ENCODE data around the gene B9D2.
"Not testable (repeated sequence)": the region's sequence is repeated elsewhere in the genome, so short reads cannot be mapped to it uniquely, and the experiment has no call there.

The B9D2 gene

DNA sequence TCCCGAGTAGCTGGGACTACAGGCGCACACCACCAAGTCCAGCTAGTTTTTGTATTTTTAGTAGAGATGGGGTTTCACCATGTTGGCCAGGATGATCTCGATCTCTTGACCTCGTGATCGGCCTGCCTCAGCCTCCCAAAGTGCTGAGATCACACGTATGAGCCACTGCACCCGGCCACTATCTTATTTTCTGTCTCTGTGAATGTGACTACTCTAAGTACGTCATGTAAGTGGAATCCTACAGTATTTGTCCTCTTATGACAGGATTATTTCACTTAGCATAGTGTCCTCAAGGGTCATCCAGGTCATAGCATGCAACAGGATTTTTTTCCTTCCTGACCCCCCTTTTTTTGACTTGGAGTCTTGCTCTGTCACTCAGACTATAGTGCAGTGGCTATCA is 7.6 kb upstream of the B9D2 start:
- H3K36me3 Mint-ChIP-seq, result no peaks in the 10 kb centered on the region
- peaks cover 25% of the 10 kb centered on the region for H3K4me1 Mint-ChIP-seq
- H3K27me3 Mint-ChIP-seq, result no peaks in the 10 kb centered on the region
- no peaks in the 10 kb centered on the region for H3K9me3 Mint-ChIP-seq
- ATAC-seq, result no peak
- H3K4me3 Mint-ChIP-seq, result no peak overlapping the region
- peak overlapping the region; percentile 23 for H3K27ac Mint-ChIP-seq

DNA sequence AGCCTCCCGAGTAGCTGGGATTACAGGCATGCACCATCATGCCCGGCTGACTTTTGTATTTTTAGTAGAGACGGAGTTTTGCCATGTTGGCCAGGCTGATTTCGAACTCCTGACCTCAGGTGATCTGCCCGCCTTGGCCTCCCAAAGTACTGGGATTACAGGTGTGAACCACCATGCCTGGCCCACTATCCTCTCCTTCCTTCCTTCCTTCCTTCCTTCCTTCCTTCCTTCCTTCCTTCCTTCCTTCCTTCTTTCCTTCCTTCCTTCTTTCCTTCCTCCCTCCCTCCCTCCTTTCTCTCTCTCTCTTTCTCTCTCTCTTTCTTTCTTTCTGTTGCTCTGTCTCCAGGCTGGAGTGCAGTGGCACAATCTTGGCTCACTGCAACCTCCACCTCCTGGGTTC is 7.2 kb upstream of the B9D2 start:
- H3K4me3 Mint-ChIP-seq, ATAC-seq, H3K27me3 Mint-ChIP-seq, H3K36me3 Mint-ChIP-seq, H3K9me3 Mint-ChIP-seq: not testable (repeated sequence)
- peaks cover 27% of the 10 kb centered on the region for H3K4me1 Mint-ChIP-seq
- peak overlapping the region; percentile 23 for H3K27ac Mint-ChIP-seq

DNA sequence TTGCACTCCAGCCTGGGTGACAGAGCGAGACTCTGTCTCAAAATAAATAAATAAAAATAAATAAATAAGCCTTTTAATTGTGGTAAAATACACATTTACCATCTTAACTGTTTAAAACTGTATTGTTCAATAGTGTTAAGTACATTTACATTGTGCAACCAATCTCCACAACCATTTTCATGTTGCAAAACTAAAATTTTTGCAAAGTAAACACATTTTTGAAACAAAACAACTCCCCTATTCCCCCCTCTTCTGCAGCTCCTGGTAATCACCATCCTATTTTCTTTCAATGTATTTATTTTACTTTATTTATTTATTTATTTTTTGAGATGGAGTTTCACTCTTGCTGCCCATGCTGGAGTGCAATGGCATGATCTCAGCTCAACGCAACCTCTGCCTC is 5.8 kb upstream of the B9D2 start:
- no peak overlapping the region for H3K27ac Mint-ChIP-seq
- no peaks in the 10 kb centered on the region for H3K9me3 Mint-ChIP-seq
- H3K4me1 Mint-ChIP-seq, result peaks cover 25% of the 10 kb centered on the region
- no peaks in the 10 kb centered on the region for H3K27me3 Mint-ChIP-seq
- H3K4me3 Mint-ChIP-seq, result no peak overlapping the region
- H3K36me3 Mint-ChIP-seq, result no peaks in the 10 kb centered on the region
- ATAC-seq, result no peak

DNA sequence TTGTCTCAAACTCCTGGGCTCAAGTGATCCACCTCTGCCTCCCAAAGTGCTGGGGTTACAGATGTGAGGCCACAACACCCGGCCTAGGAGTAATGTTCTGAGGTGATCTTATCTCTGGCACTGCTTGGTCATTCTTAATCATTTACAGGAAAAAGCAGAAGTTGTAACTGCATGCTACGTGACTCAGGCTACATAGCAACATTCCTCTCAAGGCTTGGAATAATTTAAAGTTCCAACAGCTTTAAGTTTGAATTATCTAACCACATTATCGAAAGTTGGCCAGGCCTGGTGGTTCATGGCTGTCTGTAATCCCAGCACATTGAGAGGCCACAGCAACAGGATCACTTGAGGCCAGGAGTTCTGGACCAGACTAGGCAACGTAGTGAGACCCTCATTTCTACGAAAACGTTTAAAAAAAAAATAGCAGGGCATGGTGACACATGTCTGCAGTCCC is 3.9 kb upstream of the B9D2 start:
- H3K27ac Mint-ChIP-seq, result peak overlapping the region; percentile 44
- H3K4me1 Mint-ChIP-seq, result peaks cover 31% of the 10 kb centered on the region
- H3K27me3 Mint-ChIP-seq, result no peaks in the 10 kb centered on the region
- ATAC-seq, result no peak
- no peaks in the 10 kb centered on the region for H3K9me3 Mint-ChIP-seq
- H3K36me3 Mint-ChIP-seq, result no peaks in the 10 kb centered on the region
- no peak overlapping the region for H3K4me3 Mint-ChIP-seq

DNA sequence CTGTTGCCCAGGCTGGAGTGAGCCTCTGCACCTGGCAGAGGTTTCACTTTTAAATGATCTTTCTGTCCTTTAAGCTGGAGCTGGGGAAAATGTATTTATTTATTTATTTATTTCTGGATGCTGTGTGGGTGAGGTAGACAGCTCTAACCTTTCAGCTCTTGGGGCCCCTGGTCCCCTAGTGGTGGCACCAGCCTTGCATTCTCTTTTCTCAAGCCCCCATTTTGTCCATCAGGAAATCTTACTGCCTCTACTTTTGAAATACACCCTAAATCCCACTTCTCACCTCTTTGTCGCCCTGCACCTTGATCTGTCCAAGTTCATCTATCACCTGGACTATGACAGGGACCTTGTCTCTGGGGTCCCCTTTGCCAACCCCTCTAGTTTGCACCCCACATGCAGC is 2.1 kb upstream of the B9D2 start:
- Mint-ChIP-seq H3K36me3 (no peaks in the 10 kb centered on the region), H3K27me3 (no peaks in the 10 kb centered on the region), H3K9me3 (no peaks in the 10 kb centered on the region), H3K4me1 (peaks cover 32% of the 10 kb centered on the region), H3K4me3 (no peak overlapping the region), H3K27ac (no peak overlapping the region)
- ATAC-seq, result no peak

DNA sequence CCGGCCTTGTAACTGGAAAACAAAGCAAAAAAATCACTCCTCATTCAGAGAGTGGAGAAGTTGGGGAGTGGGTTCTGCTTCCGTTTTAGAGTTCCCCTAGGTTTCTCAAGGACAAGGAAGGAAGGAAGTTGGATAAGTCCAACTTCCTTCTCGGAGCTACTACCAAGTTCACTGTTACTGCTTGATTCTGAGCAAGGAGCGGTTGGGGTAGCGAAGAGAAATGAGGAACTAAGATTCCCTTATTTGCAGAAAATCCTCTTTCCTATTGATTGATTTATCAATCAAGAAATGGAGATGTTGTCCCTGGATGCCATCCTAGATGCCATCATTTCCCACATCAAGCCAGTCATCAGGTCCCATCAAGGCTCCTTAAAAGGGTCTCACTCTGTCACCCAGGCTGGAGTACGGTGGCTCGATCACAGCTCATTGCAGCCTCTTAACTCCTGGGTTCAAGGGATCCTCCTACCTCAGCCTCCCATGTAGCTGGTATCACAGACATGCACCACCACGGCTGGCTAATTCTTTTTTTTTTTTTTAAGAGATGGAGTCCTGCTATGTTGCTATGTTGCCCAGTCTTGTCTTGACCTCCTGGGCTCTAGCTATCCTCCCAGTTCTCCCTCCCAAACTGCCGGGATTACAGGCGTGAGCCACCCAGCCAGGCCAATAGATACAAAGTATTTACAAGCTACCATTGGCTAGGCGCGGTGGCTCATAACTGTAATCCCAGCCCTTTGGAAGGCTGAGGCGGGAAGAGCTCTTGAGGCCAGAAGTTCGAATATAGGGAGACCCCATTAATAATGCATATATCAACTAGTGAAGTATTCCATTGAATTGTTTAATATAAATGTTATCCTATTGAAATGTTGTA is 809 bp upstream of the B9D2 start:
- no peak for ATAC-seq
- peaks cover 31% of the 10 kb centered on the region for H3K4me1 Mint-ChIP-seq
- peak overlapping the region; percentile 93 for H3K27ac Mint-ChIP-seq
- H3K27me3 Mint-ChIP-seq, result no peaks in the 10 kb centered on the region
- peak overlapping the region; percentile 88 for H3K4me3 Mint-ChIP-seq
- H3K9me3 Mint-ChIP-seq, result no peaks in the 10 kb centered on the region
- H3K36me3 Mint-ChIP-seq, result no peaks in the 10 kb centered on the region

DNA sequence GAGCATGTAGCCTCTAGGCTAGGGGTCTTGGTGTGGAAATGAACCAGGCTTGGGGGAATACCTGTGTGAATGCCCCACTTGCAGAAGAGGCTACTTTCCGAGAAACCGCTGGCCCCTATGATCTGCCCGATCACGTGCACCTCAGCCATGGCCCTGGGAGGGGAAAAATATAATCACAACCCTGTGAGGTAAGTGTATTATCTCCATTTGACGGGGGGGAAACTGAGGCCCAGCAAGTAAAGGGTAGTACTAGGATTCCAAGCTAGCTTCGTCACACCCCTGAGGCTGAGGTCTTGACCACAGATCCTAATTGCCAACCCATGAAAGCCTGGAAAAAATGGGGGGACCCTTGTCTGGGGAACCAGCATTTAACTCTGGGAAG is 587 bp downstream of the B9D2 start:
- no peak for ATAC-seq
- Mint-ChIP-seq H3K4me1 (peaks cover 31% of the 10 kb centered on the region), H3K36me3 (no peaks in the 10 kb centered on the region), H3K27me3 (no peaks in the 10 kb centered on the region), H3K4me3 (peak overlapping the region; percentile 88), H3K27ac (peak overlapping the region; percentile 93), H3K9me3 (no peaks in the 10 kb centered on the region)

DNA sequence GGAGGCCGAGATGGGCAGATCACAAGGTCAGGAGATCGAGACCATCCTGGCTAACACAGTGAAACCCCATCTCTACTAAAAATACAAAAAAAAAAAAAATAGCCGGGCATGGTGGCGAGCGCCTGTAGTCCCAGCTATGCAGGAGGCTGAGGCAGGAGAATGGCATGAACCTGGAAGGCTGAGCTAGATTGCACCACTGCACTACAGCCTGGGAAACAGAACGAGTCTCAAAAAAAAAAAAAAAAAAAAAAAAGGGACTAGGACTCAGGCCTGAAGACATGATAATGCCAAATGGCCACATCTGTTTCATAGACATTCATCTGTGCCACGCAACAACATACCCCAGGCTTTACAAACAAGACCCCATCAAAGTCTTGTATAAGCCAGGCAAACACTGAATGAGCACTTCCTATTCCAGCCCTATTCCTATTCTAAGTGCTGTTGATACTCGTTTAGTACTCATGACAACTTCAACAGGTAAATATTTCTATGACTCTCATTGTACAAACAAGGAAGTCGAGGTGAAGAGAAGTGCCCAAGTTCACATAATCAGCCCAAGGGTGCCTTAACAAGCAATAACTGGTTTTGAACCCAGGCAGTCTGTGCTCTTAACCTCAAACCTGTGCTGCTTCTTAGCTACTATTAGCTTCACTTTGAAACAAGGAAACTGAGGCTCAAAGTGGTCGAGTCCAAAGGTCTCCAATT is 1.7 kb downstream of the B9D2 start:
- ATAC-seq, result no peak
- Mint-ChIP-seq H3K36me3 (no peaks in the 10 kb centered on the region), H3K4me1 (peaks cover 25% of the 10 kb centered on the region), H3K4me3 (no peak overlapping the region), H3K9me3 (no peaks in the 10 kb centered on the region), H3K27ac (no peak overlapping the region), H3K27me3 (no peaks in the 10 kb centered on the region)

DNA sequence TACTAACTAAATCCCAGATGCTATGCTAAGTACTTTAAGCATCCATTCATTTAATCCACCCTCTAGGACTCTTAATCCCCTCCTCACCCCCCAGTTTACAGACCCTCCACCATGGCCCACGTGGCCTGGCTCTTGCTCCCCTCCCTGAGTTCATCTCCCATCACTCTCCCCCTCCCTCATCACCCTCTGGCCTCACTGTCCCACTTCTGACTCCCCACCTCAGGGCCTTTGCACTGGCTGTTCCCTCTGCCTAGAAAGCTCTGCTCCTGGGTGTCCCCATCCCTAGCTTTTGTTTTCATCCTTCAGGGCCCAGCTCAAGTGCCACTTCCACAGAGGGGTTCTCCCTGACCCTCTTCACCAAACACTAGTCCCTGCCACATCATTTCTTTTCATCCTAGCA is 4.2 kb downstream of the B9D2 start:
- H3K9me3 Mint-ChIP-seq, result no peaks in the 10 kb centered on the region
- H3K27me3 Mint-ChIP-seq, result no peaks in the 10 kb centered on the region
- no peak overlapping the region for H3K4me3 Mint-ChIP-seq
- no peak for ATAC-seq
- H3K36me3 Mint-ChIP-seq, result no peaks in the 10 kb centered on the region
- no peak overlapping the region for H3K27ac Mint-ChIP-seq
- H3K4me1 Mint-ChIP-seq, result peaks cover 36% of the 10 kb centered on the region

DNA sequence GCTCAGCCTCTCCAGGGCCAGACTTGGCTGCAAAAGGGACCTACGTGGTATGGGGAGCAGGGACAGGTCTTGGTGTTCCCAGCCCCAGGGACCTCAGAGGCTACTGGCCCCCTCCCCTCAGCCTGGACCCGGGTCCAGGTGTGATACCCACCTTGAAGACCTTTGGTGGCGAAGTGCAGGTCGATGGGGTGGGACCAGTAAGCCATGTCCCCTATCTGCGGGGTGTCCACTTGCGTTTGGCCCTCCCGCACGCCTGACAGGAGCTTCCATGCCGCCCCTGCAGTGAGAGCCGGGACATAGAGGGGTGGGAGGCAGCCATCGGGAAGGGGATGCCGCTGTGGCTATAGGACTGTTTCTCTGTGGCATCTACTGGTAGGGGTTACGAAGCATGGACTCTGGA is 6.2 kb downstream of the B9D2 start:
- no peak for ATAC-seq
- H3K4me3 Mint-ChIP-seq, result no peak overlapping the region
- H3K27me3 Mint-ChIP-seq, result no peaks in the 10 kb centered on the region
- H3K36me3 Mint-ChIP-seq, result peaks cover 5% of the 10 kb centered on the region
- no peaks in the 10 kb centered on the region for H3K9me3 Mint-ChIP-seq
- H3K27ac Mint-ChIP-seq, result peak overlapping the region; percentile 51
- H3K4me1 Mint-ChIP-seq, result peaks cover 35% of the 10 kb centered on the region

DNA sequence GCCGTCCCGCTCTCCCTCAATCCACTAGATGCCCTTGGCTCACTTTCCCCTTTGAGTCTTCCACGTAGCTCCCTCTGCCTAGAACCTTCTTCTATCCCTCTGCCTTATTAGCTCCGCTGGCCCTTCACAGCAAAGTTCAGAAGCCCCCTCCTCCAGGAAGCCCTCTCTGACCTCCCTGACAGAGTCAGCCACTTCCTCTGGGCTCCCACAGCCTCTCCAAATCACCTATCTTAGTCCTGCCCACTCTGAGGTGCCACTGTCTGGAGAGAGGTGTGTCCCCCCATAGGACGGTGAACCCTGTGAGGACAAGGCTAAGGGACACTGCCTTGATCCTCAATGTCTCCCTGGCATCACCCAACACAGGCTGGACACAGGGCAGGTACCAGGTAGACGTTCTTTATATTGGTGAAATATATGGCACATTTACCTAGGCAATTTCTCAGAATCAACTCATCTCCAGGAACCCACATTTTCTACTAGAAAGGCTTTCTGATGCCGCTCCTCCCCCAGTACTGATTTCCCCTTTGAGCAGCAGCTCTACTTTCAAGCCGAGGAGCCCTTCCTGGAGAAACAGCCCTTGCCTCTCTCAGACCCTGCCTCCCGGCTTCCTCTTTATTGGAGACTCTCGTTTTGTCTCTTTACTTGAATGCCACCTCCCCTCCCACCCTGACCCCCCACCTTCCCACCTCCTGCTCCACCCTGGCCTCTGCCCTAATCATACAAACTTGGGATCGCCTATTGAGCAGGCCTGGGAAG is 6.8 kb downstream of the B9D2 start:
- H3K4me3 Mint-ChIP-seq, result no peak overlapping the region
- no peak for ATAC-seq
- H3K36me3 Mint-ChIP-seq, result peaks cover 10% of the 10 kb centered on the region
- no peaks in the 10 kb centered on the region for H3K9me3 Mint-ChIP-seq
- H3K4me1 Mint-ChIP-seq, result peaks cover 35% of the 10 kb centered on the region
- H3K27me3 Mint-ChIP-seq, result no peaks in the 10 kb centered on the region
- H3K27ac Mint-ChIP-seq, result peak overlapping the region; percentile 51

DNA sequence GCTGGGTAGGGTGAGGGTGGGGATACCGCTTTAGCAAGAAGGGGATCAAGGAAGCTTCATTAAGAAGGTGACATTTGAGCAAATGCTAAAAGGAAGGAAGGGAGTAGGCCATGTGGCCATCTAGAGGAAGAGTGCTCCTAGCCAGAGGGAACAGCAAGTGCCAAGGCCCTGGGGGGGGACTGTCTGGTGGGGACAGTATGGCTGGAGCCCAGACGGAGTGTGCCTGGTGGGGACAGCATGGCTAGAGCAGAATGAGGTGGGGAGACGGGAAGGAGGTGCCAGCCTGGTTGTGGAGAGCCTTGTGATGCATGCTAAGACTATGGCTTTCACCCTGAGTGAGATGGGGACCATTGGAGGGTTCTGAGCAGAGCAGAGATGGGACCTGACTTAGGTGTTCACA is 8.1 kb downstream of the B9D2 start:
- Mint-ChIP-seq H3K4me1 (peaks cover 44% of the 10 kb centered on the region), H3K9me3 (no peaks in the 10 kb centered on the region), H3K27ac (peak overlapping the region; percentile 30), H3K36me3 (peaks cover 18% of the 10 kb centered on the region), H3K4me3 (no peak overlapping the region), H3K27me3 (no peaks in the 10 kb centered on the region)
- no peak for ATAC-seq

DNA sequence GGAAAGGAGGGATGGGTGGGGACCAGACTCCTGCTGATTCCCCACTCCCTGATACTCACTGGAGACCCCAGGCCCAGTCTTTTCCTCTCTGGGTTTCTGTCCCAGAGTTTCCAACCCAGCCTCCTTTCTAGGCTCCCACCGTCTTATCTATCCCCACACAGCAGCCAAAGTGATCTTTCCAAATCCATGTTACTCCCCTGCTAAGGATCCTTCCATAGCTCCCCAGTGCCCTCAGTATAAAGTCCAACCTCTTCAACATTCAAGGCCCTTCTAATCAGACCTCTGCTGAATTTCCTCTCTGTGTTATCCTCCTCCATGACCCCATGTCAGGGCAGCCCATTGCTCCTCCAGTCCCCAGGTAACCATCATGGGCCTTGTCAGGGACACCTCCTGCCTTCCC is 8.9 kb downstream of the B9D2 start:
- H3K4me3 Mint-ChIP-seq, result no peak overlapping the region
- no peak for ATAC-seq
- H3K27me3 Mint-ChIP-seq, result no peaks in the 10 kb centered on the region
- H3K9me3 Mint-ChIP-seq, result no peaks in the 10 kb centered on the region
- H3K27ac Mint-ChIP-seq, result peak overlapping the region; percentile 30
- H3K36me3 Mint-ChIP-seq, result peaks cover 21% of the 10 kb centered on the region
- H3K4me1 Mint-ChIP-seq, result peaks cover 52% of the 10 kb centered on the region

DNA sequence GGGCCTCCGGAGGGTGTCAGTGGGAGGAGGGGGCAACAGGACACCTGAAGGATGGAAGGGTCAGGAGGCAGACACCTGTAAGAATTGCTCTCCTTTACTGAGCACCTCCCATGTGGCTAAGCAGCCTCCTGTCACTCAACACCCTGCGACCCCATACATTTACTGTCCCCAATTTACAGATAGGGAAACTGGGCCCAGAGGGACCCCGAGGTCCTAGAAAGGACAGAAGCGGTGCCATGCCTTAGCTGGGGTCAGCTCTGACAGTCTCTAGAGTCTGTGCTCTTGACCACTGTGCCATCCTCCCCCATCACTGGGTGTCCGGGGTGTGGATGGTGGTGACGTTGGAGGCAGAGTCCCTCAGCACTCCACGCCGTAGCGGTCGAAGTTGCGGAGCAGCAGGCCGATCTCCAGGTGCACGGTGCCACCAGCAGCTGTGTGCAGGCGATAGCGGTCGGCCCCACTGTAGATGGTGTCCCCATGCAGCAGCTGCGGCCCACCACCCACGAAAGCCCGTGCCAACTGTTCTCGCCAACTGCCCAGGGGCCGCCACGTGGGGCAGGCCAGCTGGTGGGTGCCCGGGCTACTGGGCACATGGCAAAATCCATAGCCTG is 9.5 kb downstream of the B9D2 start:
- Mint-ChIP-seq H3K36me3 (peaks cover 21% of the 10 kb centered on the region), H3K4me1 (peaks cover 57% of the 10 kb centered on the region), H3K9me3 (no peaks in the 10 kb centered on the region), H3K4me3 (peak overlapping the region; percentile 99), H3K27me3 (no peaks in the 10 kb centered on the region), H3K27ac (peak overlapping the region; percentile 82)
- no peak for ATAC-seq
